Stimulated activated CD8-positive, alpha-beta memory T cell treated with anti-CD3 and anti-CD28 coated beads, Interleukin-15, amount 100 ng/mL, for 48 hours (primary cell): Measurements from ENCODE around the gene SLC39A6.
"Not testable (repeated sequence)": the region's sequence is repeated elsewhere in the genome, so short reads cannot be mapped to it uniquely, and the experiment has no call there.

ENCODE experiments used
- DNase-seq, 2 donors: peaks; one replicate each; pipeline ENCODE4 v3.0.0-alpha.2; 2020; ENCODE audit warnings: low read depth in 2 of 2

Gene SLC39A6, protein sequence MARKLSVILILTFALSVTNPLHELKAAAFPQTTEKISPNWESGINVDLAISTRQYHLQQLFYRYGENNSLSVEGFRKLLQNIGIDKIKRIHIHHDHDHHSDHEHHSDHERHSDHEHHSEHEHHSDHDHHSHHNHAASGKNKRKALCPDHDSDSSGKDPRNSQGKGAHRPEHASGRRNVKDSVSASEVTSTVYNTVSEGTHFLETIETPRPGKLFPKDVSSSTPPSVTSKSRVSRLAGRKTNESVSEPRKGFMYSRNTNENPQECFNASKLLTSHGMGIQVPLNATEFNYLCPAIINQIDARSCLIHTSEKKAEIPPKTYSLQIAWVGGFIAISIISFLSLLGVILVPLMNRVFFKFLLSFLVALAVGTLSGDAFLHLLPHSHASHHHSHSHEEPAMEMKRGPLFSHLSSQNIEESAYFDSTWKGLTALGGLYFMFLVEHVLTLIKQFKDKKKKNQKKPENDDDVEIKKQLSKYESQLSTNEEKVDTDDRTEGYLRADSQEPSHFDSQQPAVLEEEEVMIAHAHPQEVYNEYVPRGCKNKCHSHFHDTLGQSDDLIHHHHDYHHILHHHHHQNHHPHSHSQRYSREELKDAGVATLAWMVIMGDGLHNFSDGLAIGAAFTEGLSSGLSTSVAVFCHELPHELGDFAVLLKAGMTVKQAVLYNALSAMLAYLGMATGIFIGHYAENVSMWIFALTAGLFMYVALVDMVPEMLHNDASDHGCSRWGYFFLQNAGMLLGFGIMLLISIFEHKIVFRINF

DNA sequence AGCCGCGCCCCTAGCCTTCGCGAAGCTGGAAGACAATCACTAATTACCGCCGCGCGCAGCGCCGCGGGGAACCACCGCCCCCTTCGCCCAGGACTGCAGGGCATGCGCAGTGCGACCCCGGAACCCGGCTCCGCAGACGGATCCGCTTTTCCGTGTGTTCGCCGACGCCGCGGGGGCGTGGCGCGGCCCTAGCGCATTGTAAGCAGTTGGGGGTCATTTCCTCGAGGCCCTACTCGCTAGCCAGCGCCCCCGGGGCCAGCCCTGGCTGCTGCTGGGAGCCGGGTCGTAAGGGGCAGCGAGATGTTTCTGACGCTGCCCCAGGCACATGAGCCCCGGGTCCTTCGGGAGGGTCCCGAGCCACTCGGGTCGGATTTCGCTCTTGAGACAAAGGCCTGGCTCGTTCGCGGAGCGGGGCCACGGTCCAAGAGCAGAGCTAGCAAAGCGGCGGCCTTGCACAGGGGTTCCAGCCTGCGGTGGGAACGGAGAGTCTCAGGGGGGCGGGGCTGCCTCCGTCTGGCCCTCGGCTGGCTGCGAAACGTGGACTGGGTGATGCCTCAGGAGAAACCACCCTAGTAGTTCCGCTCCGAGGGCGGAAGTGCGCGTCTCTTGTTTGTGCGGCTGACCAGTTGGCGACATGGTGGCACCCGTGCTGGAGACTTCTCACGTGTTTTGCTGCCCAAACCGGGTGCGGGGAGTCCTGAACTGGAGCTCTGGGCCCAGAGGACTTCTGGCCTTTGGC is at the start of gene SLC39A6, which contains the start of gene ELP2:
Gene SLC39A6 (minus strand): TSS at position 41 of the 739 bp plus-strand sequence. CDS start 2,333 bp downstream, outside the sequence.
Gene ELP2 (plus strand): TSS at position 600 of the 739 bp plus-strand sequence. CDS start 35 bp downstream, at position 635.
- DNase-seq, result peak; percentile 89 to 91

DNA sequence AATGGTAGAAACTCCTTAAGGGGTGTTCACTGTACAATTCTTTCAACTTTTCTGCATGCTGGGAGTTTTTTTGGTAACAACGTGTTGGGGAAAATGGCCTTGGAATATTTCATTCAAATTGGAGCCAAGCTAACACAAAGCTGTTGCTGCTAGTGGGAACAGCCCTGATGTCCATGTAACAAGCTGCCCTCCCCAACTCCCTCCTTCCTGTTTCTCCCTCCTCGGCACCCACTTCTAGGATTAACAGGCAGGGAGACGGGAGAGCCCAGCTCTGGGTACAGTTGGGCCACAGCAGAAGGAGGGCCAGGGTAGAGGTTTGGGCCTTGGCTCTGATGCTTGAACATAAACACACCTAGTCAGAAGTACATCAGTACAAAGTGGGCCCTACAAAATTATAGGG is 48.8 kb upstream of the SLC39A6 start:
- DNase-seq, result no peak

DNA sequence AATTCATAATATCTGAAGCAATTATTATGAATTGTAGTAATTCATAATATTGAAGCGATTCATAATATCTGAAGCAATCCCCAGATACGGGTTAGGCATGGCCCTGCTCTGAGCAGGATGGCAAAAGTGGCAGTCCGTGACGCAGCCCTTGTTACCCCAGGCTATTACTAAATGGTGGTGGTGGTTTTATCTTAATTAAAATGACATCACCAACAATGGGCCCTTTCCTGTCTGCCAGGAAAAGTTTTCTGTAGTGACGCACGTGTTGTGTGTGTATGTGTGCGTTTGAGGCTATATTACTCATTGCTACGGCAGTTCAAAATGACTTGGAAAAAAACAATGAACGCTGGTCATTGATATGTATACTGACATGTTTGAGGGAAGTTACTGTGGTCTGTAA is 47.6 kb upstream of the SLC39A6 start:
- no peak for DNase-seq

DNA sequence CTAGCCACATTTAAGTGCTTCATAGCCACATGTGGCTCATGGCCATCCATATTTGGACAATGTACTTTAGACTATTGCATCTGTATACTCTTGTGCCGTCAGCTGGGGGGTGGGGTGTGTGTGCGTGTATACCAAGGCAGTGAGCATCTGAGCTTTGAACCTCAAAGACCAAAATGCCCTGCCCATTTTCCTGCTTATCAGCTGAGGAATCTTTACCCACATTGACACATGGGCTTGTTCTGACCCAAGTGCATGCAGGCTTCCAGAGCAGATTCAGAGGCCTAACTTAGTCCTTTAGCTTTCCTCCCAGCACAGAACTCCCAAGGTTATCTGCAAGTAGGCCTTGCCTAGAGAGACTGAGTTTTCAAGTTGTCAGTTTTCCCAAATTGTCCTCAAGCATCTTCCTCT is 47.0 kb upstream of the SLC39A6 start:
- no peak for DNase-seq

DNA sequence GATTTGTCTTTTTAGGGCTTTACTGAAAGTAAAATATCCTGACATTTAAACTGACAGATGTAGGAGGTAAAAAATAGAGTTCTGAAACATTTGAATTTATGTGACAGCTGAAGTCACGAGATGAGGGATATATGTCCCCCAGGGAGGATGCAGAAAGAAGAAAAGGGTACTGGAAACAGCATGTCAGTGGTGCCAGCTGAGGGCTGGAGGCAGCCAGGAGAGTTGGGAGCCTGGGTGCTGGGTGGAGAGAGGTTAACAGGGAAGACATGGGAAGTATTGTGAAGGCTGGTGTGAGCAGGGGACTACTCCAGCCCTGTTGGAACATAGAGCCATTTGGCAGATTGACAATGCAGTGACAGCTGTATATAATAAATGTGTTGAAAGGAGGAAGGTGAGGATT is 46.3 kb upstream of the SLC39A6 start:
- no peak for DNase-seq

DNA sequence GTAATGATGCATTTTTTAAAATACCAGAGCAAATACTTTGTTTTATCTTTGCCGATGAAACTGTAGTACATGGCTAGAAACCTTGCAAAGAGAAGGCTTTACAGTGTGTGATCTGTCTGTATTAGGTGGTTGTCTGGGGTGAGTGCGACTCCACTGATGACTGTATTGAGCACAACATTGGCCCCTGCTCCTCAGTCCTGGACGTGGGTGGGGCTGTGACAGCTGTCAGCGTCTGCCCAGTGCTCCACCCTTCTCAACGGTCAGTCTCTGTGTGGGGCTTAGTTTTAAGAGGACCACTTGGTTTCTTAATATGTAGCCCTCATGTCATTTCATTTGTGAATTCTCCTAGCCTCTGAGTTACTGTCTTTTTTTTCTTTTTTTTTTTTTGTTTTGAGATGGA is 40.8 kb upstream of the SLC39A6 start:
- no peak for DNase-seq

DNA sequence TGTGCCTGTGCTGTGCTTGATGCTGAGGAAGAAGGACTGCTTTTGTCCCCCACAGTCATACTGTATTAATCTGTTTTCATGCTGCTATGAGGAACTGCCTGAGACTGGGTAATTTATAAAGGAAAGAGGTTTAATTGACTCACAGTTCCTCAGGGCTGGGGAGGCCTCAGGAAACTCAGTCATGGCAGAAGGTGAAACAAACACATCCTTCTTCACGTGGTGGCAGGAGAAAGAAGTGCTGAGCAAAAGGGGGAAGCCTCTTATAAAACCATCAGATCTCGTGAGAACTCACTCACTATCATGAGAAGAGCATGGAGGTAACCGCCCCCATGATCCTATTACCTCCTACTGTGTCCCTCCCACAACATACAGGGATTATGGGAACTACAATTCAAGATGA is 39.2 kb upstream of the SLC39A6 start:
- DNase-seq, result not testable (repeated sequence)

DNA sequence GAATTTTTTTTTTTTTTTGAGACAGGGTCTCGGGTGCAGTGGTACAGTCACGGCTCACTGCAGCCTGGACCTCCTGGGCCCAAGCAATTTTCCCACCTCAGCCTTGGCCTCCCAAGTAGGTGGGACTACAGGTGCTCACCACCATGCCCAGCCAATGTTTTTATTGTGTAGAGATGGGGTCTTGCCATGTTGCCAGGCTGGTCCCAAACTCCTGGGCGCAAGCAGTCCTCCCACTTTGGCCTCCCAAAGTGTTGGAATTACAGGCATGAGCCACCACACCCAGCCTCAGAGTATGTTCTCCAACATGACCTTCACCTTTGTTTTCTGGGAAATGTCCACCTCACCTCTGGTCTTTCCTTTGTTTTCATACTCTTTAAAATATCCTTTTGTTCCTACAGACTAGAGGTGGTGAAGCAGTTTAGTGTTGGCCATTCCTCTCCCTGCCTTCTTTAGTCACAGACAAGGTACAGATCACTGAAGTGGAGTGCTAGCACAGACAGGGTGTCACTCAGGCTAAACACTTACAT is 38.6 kb upstream of the SLC39A6 start:
- no peak for DNase-seq

DNA sequence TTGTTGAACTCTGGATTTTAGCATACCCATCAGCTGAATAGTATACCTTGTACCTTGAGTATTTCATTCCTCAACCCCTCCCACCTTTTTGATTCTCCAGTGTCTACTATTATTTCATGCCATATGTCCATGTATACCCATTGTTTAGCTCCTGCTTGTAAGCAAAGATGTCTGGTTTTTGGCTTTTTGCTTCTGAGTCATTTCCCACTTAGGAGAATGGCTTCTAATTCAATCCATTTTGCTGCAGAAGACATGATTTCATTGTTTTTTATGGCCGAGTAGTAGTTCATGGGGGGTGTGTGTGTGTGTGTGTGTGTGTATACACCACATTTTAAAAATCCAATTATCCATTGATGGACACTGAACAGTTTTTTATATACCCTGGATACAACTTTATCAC is 33.8 kb upstream of the SLC39A6 start:
- DNase-seq, result no peak

DNA sequence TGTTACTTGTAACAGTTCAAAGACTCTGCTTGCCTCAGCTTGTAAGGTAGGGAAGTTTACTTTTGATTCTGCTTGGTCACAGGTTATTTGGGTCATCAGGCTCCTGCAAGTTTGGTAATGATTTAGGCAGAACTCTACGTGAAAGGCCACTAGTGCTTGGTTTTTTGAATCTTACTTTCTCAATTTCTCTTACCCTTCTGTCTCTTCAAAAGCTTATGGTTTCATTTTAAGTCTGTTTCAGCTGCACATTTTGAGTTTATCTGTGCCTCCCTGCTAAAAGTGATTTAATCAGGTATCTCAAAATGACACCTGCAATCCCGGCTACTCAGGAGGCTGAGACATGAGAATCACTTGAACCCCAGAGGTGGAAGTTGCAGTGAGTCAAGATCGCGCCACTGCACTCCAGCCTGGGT is 31.8 kb upstream of the SLC39A6 start:
- no peak for DNase-seq

DNA sequence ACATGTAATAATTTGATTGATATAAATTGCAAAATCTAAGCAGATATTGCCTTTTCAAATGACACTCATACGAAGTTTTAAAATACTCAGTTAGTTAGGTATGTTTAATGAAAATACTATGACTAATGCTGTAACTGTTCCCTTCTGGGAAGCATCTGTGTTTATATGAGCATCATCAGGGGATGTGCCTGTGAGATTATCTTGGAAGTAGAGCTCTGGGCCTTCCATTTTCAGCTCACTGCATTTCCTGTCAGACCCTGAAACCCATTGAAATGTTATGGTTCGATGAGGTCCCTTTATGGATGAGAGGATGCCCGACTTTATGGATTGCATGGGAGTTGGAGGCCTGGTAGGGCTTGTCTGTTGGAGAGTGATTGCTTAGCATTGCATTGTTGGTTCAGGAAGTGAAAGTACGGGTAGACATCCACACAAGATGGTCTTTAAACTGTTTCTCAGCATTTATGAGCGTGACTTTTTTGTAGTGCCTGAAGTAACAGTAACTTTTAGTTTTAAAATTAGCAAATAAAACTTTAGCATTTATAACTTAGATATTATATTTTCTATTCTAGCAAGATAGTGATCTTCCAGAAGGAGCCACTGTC is 29.2 kb upstream of the SLC39A6 start:
- no peak for DNase-seq

DNA sequence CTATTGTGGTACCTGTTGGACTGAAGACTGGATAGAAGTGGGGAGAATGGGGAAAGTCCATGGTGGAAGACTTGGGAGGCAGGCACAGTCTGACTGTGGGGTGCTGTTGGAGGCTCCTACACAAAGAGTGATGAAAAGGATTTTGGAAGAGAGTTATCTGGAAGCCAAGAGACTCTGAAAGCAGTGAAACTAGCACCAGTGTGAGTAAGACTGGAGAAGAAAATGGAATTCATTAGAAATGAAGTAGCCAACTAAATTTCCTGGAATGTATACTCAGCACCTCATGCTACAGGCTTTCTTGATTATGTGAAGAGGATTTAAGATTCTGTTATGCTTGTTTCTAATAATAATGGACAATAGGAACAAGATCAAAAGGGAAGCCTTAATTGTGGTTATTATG is 28.3 kb upstream of the SLC39A6 start:
- DNase-seq, result no peak

DNA sequence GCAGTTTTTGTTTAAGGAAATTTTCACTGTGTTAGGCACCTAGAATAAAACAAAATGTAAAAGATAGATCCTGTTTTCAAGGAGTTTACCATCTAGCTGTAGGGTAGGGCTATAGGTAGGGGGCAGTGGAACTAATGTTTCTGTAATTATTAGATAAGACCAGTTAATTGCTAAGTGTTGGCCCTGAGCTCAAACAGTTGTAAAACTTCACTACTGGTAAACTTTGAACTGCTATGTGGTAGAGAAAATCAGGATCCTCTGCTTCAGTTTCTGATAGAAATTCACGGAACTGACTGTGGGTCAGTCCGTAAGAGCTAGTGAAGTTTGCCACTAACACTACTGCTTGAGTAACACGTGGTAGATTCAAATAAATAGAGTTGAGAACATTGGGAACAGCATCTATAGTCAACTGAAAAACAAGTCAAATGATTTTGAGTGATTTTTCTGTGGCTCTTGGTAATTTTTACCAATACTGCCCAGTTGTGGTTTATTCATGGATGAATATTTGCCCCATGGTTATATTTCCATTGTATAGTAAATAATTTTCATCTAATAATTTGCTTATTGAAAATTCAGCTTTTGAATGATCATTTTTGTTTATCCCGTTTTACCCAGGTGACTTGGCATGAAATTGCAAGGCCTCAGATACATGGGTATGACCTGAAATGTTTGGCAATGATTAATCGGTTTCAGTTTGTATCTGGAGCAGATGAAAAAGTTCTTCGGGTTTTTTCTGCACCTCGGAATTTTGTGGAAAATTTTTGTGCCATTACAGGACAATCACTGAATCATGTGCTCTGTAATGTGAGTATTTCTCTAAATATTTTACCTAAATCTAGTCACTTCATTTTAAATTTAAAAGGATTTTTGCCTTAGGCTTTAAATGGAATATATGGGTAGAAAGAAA is 27.0 kb upstream of the SLC39A6 start:
- DNase-seq, result no peak

DNA sequence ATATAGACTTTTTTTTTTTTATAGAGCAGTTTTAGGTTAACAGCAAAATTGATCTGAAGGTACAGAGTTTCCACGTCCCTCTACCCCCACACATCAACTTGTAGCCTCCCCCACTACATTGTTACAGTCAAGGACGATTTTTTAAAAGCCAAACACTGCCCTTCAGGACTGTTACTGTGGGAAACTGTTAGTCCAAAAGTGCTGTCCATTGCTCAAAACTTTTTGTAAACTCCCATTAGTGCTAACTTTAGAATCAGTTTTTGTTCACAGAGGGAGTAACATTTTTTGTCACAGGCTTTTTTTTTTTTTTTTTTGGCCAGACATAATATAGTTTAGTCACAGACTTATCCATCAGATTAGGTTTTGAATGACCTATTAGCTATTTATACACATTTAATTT is 24.6 kb upstream of the SLC39A6 start:
- no peak for DNase-seq

DNA sequence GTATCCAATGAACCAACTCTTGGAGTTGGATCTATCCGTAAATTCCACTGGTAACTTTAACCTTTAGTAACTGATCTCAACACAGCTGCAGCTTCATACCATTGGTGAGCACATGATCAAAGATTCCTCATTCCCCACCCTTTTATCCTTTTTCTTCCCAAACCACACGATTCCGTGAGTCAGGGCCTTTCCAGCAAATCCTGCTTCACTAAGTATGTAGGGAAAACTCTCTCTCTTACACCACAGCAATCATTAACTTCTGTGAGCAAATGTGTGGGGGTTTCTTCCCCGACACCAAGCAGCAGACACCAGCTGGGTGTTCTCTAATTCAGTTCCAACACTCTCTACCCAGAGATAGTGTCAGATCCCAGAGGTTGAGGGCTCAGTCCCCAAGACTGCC is 24.1 kb upstream of the SLC39A6 start:
- no peak for DNase-seq

DNA sequence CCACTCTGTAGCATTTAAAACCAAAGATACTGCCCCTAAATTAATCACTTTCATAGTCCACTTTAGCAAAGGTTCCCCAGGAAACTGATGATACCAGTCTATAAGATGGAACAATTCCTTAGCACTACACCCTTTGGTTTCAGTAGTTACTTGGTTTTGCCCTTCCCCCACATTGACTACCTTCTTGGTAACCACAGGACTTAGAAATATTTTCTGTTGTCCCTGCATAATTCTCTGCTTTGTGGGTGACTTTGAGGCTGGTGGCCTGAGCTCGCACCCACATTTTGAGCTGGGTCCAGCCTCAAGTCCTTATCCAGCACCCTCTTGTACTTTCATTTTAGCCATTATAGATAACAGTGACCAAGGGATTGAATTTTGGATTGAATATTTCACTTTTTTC is 23.6 kb upstream of the SLC39A6 start:
- no peak for DNase-seq

DNA sequence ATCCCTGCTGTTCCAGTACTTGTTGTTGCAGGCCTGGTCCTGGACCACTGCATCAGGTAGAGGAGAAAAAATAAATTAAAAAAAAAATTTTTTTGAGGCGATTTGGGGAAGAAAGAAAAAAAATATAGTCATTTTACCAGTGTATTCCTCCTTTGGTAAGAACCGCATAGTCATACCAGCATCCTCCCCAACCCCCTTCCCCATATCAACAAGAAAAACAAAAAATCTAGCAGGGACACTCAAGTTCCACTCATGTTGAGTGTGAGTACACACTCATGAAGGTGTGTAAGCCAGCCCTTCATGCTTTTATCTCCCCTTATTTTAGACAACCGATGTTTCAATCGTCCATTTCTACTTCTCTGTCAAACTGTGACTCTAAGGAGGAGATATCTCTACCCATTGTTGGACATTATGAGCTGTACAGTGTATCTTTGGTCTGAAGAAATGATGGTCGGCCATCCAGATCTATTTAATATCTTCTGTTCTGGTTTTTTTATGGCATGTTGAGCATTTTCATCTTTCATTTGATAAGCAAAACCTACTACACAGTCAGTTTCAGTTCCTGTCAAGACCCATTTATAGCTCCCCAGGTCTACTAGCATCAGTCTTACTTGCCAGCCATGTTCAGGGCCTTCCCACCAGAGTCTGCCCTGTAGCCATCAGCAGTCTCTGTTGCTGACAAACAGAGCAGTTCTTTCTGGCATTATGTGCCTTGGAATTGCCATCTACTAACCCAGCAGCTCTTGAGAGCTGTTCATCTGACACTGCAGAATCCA is 20.6 kb upstream of the SLC39A6 start:
- no peak for DNase-seq

DNA sequence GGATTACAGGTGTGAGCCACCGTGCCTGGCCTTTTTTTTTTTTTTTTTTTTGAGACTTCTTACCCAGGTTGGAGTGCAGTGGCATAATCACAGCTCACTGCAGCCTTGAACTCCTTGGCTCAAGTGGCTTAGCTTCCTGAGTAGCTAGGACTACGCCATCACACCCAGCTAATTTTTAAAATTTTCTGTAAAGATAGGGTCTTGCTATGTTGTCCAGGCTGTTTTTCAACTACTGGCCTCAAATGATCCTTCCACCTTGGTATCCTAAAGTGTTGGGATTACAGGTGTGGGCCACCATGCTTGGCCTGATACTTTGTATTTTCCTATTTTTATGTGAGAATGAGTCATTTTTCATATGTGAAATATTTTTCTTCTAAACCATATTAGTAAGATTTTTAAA is 14.3 kb upstream of the SLC39A6 start:
- DNase-seq, result no peak

DNA sequence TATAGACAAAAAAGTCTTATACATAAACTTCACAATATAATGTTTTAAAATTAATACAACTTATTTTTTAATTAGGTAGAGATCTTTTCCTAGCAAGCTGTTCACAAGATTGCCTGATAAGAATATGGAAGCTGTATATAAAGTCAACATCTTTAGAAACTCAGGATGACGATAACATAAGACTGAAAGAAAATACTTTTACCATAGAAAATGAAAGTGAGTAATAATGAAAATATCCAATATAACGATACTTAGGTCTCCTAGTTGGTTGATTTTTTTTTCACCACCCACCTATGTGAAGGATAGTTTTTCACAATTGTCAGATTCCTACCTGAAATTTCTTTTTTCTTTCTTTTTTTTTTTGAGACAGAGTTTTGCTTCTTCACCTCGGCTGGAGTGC is 13.6 kb upstream of the SLC39A6 start:
- DNase-seq, result no peak

DNA sequence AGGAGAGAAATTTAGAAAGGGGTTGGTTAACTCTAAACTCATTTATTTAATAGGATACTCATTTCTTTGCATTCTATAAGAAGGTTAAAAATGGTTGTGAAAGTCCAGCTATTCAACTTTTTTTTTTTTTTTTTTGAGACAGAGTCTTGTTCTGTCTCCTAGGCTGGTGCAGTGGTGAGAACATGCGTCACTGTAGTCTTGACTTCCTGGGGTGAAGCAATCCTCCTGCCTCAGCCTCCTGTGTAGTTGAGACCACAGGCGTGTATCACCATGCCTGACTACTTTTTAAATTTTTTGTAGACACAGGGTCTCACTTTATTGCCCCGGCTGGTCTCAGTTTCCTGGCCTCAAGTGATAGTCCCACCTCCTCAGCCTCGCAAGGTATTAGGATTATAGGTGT is 12.4 kb upstream of the SLC39A6 start:
- DNase-seq, result no peak
